NCI-H146 treated with DMSO at 0.1 percent for 48 hours (cell line): ENCODE data around the gene KCNJ14.

Experiments used
- DNase-seq: peaks from one replicate; lab custom pipeline; 2025; ENCODE audit not compliant: unreplicated experiment; lab: John Stamatoyannopoulos, UW

KCNJ14 gene

DNA sequence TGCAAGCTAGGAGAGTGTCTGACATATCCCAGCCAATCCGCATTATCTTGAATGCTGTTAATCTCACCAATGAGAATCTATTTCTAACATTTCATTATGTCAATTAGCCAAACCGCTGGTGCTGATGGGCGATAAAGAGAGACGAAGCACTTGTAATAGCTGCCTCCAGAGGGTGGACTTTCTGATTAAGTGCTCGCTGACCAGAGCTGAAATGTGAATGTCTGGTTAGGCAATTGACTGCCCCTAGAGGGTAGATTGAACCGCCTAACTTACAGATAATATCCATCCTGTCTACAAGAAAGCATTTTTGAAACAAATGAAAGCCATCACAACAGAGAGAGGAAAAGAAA is 10.1 kb upstream of the KCNJ14 start:
- peak; percentile 95 for DNase-seq

DNA sequence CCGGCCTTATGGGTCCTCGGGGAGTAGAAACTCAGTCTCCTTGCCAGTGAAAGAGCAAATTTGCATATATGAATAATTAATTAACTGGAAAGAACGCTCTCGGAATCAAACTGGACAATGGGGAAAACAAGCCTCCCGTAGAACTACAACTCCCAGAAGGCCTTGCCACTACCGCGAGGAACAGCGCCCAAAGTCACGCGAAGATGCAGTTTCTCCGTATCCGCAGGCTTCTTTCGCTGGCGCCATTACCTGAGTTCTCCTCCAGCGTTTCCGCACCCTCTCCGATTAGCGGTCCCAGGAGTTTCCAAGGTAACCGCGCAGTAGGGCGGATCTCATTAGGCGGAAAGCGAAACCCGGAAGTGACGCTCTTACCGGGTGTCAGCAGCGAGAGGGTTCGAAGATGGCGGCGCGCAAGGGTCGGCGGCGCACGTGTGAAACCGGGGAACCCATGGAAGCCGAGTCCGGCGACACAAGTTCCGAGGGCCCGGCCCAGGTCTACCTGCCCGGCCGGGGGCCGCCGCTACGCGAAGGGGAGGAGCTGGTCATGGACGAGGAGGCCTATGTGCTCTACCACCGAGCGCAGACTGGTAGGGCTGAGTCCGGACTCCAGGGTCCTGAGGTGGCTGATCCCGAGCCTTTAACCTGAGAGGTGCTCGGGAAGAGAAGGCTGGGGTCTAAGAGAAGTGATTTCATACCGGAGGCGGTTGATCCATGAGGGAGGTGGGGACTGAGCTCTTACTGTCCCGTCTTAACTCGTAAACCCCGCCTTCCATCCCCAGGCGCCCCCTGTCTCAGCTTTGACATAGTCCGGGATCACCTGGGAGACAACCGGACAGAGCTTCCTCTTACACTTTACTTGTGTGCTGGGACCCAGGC is 9.5 kb upstream of the KCNJ14 start, which contains the start of gene GRWD1:
GRWD1 (plus strand) TSS at position 378 of the 876 bp plus-strand sequence; CDS start at position 401, 23 bp downstream.
- peak; percentile 98 for DNase-seq

DNA sequence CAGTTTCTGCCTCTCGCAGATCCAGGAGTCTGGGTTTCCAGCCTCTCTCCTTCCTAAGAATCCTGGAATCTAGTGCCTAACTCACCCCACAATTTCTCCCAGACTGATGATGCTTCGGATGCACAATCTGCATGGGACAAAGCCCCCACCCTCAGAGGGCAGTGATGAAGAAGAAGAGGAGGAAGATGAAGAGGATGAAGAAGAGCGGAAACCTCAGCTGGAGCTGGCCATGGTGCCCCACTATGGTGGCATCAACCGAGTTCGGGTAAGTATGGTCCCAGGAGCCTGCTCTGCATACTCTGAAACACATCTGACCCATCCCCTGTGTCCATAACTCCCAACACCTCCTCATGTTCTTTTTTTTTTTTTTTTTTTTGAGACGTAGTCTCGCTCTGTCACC is 8.8 kb upstream of the KCNJ14 start:
- no peak for DNase-seq

- DNase-seq, result no peak
Observed at GRCh38 chr19:48448563-48448962, 6.8 kb upstream of the KCNJ14 start.

GRCh38 chr19:48450441-48450840 is 4.9 kb upstream of the KCNJ14 start:
- no peak for DNase-seq

- no peak for DNase-seq
Observed at GRCh38 chr19:48450863-48451262, 4.5 kb upstream of the KCNJ14 start.

DNA sequence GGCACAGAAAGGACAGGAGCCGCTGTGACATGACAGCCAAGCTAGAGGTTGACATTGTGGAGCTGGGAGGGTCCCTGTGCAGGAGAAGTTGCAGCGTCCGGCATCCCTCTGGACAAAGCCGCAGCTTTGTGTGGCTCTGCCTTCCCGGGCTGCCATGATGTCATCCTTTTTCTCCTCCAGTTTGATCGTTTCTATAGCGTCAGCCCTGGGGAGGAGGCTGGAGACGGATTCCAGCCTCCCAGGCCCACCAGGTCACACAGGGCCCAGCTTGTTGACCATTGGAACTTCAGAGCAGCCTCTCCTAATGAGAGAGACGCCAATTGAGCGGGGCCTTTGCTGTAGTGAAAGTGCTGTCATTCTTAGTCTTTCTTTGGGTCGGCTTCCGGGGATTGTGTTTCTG is 3.8 kb upstream of the KCNJ14 start:
- DNase-seq, result no peak

DNA sequence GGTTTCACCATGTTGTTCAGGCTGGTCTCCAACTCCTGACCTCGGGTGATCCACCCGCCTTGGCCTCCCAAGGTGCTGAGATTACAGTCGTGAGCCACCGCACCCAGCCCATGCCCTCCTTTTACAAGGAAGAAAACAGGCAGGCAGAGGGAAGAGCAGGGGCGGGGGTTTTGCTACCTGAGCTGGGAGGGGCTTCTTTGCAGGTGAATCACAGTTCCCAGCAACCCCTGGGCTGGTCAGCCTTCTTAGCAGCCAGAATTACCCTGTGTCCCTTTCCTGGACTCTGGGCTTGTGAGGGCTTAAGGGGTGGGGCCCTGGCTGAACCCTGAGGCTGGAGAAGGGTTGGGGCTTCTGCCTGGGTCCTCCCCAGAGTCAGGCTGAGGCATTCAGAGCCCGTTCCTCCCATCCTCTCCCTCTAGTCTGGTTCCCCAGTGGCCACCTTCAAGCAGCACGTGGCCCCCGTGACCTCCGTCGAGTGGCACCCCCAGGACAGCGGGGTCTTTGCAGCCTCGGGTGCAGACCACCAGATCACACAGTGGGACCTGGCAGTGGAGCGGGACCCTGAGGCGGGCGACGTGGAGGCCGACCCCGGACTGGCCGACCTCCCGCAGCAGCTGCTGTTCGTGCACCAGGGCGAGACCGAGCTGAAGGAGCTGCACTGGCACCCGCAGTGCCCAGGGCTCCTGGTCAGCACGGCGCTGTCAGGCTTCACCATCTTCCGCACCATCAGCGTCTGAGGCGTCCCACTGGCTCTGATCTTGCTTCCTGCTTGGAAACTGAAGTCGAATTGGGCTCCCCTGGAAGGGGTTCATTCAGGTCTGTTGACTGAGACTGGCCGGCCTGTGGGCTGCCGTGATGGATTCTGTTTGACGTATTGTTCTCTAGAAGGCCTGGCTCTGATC is 2.8 kb upstream of the KCNJ14 start:
- no peak for DNase-seq

DNA sequence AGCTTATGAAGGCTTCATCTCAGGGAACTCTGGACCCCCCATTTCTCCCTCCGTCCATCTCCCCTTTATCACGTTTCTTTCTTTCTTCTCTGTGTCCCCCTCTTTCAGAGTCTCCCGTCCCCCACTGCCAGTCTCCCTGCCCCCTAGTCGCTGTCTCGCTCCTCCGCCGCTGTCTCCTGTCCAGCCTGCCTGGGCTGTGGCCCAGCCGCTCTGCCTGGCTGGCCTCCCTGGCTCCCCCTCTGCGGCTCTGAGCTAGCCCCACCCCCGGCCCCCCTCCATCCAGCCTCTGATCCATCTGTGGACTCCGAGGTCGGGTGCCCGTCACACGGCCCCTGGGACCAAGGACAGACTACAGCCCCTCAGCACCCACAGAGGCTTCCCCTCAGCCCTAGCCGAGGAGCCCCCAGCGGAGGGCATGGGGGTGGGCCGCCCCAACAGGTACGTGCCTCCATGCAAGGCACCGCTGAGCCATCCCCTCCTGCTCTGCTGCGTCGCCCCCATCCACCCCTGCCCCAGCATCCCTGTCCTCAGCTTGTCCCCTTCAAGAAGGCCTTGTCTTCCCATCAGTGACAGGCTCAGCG is 1.1 kb upstream of the KCNJ14 start:
- no peak for DNase-seq

DNA sequence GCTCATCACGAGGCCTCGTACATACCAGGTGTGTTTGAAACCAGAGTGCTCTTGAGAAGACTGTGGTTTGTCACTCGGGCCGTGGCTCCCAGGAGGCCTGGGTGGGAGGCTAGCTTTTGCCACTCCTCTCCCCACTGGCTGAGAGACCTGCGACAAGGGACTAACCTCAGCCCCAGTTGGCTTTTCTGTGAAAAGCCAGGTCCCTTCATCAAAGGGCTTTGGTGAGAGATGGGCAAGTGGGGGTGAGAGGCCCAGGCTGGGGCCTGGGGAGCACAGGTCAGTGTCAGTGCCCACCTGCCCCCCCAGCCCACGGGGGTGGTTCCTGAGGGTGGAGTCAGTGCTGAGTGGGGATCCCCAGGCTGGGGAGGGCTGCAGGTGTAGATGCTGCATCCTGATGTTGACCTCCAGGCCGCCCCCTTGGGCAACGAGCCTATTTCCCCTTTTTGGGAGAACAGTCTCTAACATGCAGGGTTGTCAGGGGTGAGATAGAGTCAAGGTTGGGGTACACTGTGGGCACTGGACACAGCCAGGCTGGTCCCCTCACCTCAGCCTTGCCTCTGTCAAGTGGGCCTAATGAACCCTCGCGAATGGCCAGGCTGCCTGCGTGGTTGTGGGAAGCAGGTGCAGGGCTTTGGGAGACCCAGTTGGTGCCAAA is 661 bp downstream of the KCNJ14 start:
- no peak for DNase-seq

GRCh38 chr19:48456864-48457263 is 1.5 kb downstream of the KCNJ14 start:
- no peak for DNase-seq

- no peak for DNase-seq
Observed at GRCh38 chr19:48458016-48458415, 2.6 kb downstream of the KCNJ14 start.

GRCh38 chr19:48461651-48461981 is 6.2 kb downstream of the KCNJ14 start:
- DNase-seq, result no peak

- DNase-seq, result no peak
Observed at GRCh38 chr19:48461982-48462655, 6.7 kb downstream of the KCNJ14 start.

DNA sequence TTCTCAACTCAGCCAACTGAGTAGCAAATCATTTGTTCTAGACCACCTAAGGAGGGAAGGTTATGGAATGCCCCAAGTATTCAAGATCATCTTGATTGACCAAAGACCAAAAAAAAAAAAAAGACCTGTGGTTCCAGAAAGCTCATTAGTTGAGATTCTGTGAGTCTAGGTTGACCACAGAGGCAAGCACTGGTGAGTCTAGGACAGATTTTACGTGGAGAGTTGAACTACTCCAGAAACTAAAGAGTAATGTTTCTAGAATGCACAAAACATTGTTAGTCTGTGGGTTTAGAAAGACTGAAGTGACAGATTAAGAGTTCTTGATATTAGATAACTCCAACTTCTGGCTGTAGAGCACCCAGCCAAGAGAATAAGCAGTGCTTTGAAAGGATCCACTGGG is 9.8 kb downstream of the KCNJ14 start:
- DNase-seq, result no peak

- DNase-seq, result no peak
Observed at GRCh38 chr19:48466561-48467325, 11.4 kb downstream of the KCNJ14 start.

DNA sequence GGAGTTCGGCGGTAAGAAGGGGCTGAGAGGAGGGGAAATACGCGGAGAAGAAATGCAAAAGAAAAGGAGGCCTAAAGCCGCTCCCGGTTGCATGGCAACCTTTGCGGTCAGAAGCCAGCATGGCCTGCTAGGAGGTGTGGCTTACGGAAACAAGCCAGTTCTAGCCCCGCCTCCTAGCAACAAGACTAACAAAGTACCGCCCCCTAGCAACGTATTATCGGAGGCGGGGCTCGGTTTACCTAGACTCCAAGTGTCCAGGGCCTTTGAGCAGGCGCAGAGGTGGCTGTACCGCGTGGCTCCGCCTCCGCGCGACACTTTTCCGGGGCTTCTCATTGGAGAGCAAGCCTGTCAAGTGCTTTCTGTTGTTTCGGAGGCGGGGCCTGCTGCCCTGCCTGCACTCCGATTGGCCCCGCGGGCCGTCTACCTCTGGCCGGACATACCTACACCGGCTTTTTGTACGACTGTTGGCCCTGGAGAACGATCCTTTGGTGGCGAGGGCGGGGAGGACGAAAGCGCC is 13.5 kb downstream of the KCNJ14 start:
- peak; percentile 100 for DNase-seq

DNA sequence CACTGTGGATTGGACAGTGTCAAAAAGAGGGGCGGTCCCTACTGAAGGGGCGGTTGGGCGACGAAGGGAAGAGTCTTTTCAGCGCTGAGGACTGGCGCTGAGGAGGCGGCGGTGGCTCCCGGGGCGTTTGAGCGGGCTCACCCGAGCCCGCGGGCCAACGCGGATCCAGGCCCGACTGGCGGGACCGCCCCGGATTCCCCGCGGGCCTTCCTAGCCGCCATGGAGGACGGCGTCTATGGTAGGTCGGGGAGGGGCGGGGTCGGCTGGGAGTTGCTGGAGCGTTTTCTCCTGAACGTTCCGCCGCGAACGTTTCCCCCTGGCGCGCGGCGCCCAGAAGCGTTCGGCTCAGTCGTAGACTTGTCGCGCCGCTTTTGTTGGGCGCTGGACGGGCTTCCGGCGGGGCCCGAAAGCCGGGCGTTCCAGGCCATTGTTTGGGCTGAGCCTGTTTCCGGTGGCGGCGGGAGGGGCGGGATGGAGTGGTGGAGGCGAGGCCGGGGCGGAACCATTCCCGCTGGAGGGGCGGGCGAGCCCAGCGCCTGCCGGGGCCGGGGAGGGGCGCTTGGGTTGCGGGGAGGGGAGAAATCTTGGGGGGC is 14.0 kb downstream of the KCNJ14 start, which contains the start of gene CYTH2:
CYTH2 (plus strand) TSS at position 81 of the 593 bp plus-strand sequence; CDS start at position 220, 139 bp downstream.
- DNase-seq, result peak; percentile 66
